Epithelial cell of esophagus (primary cell): ENCODE data around the gene ARMH1.

Experiments
- DNase-seq: peaks from one replicate; pipeline ENCODE4 v3.0.0; 2010; ENCODE audit warnings: low read depth
- H3K4me3 ChIP-seq: 2 replicates; pipeline ENCODE4 v1.5.1; 2011; ENCODE audit warnings: mild to moderate bottlenecking, low read length, control low read depth
- CTCF ChIP-seq: IDR thresholded peaks from 2 replicates; pipeline ENCODE4 v1.5.1; 2011; ENCODE audit warnings: low read depth, mild to moderate bottlenecking, low read length, control low read depth, inconsistent platforms; ENCODE audit not compliant: insufficient read depth; ENCODE audit errors: missing control alignments

Gene ARMH1

DNA sequence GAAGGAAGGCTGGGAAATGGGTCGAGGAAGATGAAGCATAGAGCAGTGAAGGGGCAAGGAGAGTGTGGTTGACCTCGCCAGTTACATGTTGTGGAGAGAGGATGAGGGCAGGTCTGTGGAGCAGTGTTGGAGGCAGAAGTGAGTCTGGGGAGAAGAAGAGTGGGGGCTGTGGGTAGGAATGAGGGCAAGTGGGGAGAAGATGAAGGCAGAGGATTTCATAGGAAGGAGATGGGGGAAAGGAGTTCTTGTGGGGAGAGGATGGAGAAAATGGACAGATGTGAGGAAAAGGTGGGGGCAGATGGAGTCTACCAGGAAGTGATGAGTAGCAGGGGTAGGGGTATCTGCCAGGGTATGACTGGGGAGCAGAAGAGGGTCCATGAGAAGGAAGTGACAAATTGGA lies 3.6 kb downstream of the ARMH1 start:
- DNase-seq: no peak
- TF ChIP-seq CTCF: no peak
- H3K4me3 ChIP-seq: no peak overlapping the region

DNA sequence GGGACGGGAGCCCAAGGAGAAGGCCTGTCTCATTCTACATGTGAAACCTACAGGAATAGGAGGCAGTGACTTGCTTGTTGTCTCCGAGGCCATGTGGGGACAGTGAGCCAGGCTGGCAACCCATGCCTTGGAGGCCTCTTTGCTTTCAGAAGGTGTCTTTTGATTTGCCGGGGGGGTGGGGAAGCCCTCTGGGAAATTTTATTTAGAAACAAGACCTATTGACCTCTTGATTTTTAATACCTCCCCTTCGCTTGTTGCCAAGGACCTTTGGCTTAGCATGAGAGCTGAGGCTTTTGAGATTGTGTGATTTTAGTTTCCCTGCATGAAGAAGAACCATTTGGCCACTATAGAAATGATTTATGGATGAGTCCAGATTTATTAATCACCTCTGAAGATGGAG lies 4.1 kb downstream of the ARMH1 start:
- no peak for DNase-seq
- no peak for TF ChIP-seq CTCF
- H3K4me3 ChIP-seq: no peak overlapping the region

- no peak for TF ChIP-seq CTCF
- DNase-seq: no peak
- H3K4me3 ChIP-seq: no peak overlapping the region
Measured at GRCh38 chr1:44679468-44679867, 5.0 kb downstream of the ARMH1 start.

GRCh38 chr1:44681905-44682882 lies 7.7 kb downstream of the ARMH1 start:
- TF ChIP-seq CTCF: no peak
- no peak overlapping the region for H3K4me3 ChIP-seq
- no peak for DNase-seq

- no peak for TF ChIP-seq CTCF
- DNase-seq: no peak
- H3K4me3 ChIP-seq: no peak overlapping the region
Measured at GRCh38 chr1:44682883-44683265, 8.4 kb downstream of the ARMH1 start.

DNA sequence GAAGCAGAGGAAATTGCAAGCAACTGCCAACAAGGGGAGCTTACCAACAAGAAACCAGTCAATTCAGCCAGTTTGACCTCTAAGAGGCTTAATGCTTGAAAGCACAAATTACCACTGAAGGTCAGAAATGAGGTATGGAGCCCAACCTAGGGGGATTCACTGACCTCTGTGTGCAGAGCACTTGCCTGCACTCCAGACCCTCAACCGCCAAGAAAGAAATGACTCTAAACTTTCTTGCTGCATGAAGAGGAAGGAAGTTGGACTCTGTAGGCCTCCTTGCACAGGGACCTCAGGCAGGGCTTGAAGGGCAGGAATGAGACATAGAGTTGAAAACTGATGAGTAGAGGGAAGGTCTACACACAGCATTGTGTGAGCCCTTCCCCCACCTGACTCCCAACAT lies 10.0 kb downstream of the ARMH1 start:
- no peak for DNase-seq
- no peak for TF ChIP-seq CTCF
- H3K4me3 ChIP-seq: no peak overlapping the region

GRCh38 chr1:44685218-44685617 lies 10.7 kb downstream of the ARMH1 start:
- DNase-seq: no peak
- no peak for TF ChIP-seq CTCF
- H3K4me3 ChIP-seq: no peak overlapping the region
